Adrenal gland (tissue), 5 donors: ENCODE results near the gene ABCG2.

ENCODE experiments used
- POLR2A ChIP-seq, 2 donors: fragments of 450-650 bp; IDR thresholded peaks; one replicate each; pipeline ENCODE4 v1.6.1; 2017; ENCODE audit warnings: antibody characterized with exemption in 2 of 2, mild to moderate bottlenecking in 2 of 2, moderate library complexity in 1 of 2
- TF ChIP-seq, protein P1 (sequence below), 6 experiments: fragments of 450-650 bp in 4 of 6; fragments of 200-600 bp in 2 of 6; sonication (generic) in 1 of 6; IDR thresholded peaks; 1 replicate in 5 of 6; 2 replicates in 1 of 6; pipeline versions ENCODE4 v1.5.1 to v1.8.0; 2016 to 2021; ENCODE audit warnings: antibody characterized with exemption in 6 of 6, mild to moderate bottlenecking in 2 of 6, moderate library complexity in 1 of 6
- donor health status: DM: no; HTN: no; CAD: no.

DNA sequence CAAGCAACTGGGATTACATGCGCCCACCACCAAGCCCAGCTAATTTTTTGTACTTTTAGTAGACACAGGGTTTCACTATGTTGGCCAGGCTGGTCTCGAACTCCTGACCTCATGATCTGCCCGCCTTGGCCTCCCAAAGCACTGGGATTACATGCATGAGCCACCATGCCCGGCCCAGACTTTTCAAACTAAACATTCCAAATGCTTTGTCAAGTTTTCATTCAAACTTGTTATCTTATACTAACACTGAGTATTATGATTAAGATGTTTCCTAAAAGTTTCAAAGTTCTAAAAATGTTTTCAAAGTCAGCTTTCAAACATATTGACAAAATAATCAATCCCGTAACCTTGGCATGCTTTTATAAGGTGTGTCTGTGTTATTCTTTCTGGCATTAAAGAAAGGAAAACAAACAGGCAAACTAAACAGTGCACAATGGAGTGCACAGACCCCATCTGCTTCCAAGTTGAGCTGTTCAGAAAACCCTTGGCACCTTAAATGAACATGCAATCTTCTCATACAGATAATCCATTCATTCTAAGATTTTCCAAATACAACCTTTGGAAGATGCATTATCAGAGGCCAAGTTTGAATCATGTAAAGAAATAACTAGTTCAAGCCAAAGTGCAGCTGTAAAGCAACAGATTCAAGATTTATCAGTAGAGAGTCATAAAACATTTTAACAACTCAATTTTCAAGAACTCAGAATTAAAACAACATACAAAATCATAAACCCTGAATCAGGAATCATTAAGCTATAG lies 49.1 kb downstream of the ABCG2 start:
- TF ChIP-seq POLR2A (IDR thresholded peaks at IDR 0.05) = no peak
- TF ChIP-seq, protein P1, sequence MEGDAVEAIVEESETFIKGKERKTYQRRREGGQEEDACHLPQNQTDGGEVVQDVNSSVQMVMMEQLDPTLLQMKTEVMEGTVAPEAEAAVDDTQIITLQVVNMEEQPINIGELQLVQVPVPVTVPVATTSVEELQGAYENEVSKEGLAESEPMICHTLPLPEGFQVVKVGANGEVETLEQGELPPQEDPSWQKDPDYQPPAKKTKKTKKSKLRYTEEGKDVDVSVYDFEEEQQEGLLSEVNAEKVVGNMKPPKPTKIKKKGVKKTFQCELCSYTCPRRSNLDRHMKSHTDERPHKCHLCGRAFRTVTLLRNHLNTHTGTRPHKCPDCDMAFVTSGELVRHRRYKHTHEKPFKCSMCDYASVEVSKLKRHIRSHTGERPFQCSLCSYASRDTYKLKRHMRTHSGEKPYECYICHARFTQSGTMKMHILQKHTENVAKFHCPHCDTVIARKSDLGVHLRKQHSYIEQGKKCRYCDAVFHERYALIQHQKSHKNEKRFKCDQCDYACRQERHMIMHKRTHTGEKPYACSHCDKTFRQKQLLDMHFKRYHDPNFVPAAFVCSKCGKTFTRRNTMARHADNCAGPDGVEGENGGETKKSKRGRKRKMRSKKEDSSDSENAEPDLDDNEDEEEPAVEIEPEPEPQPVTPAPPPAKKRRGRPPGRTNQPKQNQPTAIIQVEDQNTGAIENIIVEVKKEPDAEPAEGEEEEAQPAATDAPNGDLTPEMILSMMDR (IDR thresholded peaks at IDR 0.05) = no peak
